Measurements from ENCODE around the gene ARHGEF37.
A peak's percentile ranks its signal among the peaks of the same experiment; 100 is the strongest.
"Not testable (repeated sequence)": the region's sequence is repeated elsewhere in the genome, so short reads cannot be mapped to it uniquely, and the experiment has no call there.

Gene ARHGEF37, protein sequence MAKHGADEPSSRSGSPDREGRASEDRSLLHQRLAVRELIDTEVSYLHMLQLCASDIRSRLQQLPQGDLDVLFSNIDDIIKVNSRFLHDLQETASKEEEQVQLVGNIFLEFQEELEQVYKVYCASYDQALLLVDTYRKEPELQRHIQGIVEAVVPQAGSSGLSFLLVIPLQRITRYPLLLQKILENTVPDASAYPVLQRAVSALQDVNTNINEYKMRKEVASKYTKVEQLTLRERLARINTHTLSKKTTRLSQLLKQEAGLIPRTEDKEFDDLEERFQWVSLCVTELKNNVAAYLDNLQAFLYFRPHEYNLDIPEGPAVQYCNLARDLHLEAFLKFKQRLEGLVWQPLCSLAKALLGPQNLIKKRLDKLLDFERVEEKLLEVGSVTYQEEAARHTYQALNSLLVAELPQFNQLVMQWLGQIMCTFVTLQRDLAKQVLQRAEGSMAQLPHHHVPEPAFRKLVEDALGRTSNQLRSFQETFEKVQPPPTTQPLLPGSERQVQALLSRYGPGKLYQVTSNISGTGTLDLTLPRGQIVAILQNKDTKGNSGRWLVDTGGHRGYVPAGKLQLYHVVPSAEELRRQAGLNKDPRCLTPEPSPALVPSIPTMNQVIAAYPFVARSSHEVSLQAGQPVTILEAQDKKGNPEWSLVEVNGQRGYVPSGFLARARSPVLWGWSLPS

DNA sequence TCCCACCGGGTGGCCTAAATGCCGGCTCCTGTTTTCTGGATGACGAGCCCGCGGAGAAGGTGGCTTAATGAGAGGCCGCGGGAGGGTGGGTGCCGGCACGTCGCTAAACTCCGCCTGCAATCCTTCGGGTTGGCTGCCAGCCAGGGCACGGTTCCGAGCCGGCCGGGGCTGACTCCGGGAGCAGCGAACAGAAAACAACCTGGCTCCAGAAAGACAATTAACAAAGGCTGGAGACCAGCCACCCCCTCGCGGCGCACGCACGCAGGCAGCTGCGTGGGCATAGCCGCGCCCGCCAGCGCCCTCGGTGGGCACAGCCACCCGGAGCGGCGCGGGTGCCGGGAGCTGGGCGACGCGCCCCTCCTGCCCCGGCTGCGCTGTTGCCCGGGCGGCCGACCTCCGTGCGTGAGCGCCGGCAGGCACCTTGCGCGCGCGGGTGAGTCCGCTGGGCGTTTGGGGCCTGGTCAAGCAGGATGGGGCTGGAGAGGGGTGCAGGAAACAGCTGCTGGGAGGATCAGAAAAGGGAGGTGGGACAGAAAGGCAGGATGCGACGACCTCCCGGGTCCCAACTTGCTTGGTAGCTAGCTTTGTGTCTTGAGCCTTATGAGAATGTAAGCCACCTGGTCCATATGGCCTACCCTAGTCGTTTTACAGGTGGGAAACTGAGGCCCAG is at the start of gene ARHGEF37:
Gene ARHGEF37 (plus strand): TSS at position 307 of the 670 bp plus-strand sequence. CDS start 16,272 bp downstream, outside the sequence.
- DNase-seq (ENCODE audit: low read depth, low spot score): no peak

DNA sequence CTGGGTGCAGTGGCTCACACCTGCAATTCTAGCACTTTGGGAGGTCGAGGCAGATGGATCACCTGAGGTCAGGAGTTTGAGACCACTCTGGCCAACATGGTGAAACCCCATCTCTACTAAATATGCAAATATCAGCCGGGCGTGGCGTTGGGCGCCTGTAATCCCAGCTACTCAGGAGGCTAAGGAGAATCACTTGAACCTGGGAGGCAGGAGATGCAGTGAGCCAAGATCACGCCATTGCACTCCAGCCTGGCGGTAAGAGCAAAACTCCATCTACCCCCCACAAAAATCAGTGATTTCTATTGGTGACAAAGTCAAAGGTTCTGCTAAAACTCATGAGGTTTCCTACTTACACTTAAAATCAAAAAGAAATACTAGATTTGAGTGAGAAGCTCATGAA is 48.9 kb upstream of the ARHGEF37 start:
- DNase-seq (ENCODE audit: low read depth, low spot score): no peak

DNA sequence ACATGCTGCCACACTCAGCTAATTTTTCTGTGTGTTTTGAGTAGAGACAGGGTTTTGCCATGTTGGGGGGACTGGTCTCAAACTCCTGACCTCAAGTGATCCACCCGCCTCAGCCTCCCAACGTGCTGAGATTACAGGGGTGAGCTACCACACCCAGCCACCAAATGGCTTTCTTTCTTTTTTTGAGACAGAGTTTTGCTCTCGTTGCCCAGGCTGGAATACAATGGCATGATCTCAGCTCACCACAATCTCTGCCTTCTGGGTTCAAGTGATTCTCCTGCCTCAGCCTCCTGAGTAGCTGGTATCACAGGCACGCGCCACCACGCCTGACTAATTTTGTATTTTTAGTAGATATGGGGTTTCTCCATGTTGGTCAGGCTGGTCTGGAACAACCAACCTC is 45.5 kb upstream of the ARHGEF37 start:
- not testable (repeated sequence) for DNase-seq (ENCODE audit: low read depth, low spot score)

DNA sequence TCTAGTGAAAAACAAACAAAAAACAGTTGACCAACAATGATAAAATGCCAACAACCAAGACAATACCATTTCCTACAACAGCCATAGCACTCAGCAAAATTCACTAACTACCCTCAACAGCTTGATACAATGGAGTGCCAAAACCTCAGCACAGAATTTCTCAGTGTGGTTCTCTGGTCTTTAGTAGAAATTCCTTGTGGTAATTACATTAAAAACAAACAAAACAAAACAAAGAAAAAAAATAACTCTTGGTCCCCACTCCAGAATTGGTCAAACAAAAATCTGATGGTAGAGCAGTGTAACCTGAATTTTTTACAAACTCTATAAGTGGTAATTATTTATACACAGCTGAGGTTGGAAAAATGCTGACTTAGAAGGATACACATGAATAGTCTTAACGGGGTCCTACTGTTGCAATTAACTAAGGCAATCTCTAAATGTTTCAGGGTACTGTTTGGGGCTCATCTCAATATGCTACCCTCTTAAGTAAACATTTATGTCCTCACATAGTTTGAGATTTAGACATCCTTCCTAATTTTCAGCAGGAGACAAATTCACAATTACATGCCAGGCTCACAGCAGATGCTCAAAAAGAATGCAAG is 43.8 kb upstream of the ARHGEF37 start:
- DNase-seq (ENCODE audit: low read depth, low spot score): no peak

DNA sequence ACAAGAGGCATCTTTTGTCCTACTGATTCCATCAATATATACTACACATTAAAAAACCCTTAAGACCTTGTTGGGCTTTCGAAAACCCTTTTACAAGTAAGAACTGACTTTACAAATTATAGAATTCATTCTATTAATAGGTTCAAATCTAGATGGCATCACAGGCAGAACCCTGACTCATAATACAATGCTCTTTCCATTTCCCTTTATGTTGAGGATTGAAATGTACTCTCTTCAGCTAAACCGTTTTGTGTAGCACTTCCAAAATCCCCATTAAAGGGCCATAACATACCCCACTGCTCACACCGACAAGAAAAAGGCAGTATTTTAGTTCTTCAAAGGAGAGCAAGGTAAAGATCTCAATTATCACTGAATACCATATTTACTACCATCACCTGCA is 41.2 kb upstream of the ARHGEF37 start:
- no peak for DNase-seq (ENCODE audit: low read depth, low spot score)

DNA sequence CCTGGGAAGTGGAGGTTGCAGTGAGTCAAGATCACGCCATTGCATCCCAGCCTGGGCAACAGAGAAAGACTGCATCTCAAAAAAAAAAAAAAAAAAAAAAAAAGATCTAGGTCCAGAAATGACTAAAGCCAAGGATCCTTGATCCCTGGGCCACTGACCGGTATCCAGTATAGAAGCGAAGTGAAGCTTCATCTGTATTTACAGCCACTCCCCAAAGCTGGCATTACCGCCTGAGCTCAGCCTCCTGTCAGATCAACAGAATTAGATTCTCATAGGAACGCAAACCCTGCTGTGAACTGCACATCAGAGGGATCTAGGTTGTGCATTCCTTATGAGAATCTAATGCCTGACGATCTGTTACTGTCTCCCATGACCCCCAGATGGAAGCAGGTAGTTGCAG is 39.4 kb upstream of the ARHGEF37 start:
- no peak for DNase-seq (ENCODE audit: low read depth, low spot score)

DNA sequence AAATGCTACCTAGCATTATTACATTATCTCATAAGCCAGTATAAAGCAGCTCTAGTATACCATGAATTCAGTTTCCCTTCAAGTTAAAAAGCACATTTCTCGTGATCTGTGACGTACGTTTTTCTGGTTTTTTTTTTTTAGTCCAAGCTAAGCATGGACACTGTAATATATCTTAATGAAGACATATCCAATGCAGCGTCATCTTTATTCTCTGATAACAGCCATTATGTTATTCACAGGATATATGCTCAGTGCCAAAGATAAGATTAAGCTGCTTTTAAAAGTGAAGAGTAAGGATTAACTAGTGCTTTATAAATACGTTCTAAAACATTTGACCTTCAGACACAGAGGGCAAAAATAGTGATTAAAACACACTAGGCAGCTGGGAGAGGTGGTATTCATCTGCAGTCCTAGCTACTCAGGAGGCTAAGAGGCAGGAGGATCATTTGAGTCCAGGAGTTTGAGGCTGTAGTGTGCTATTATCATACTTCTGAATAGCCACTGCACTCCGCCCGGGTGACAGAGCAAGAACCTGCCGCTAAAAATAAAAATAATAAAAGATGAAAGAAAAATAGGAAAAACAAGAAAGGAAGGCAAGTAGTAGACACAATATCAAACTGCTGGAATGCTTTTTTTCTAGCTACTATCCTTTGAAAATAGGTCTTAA is 37.8 kb upstream of the ARHGEF37 start:
- no peak for DNase-seq (ENCODE audit: low read depth, low spot score)

DNA sequence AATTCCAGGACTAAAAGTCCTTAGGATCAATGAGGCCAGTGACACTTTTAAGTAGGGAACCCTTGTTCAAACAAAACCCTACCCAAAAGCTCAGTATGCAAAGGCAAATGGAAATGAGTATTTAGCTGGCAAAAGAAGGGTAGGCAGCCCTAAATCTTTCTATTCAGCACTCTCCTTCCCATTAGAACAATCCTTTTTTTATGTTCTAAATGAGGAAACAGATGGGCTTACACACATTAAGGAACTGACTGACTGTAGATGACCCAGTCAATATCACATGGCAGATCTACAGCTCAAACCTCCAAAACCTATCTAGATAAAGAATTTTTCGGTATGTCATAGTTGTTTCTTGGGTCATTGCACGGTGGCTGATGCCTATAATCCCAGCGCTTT is 37.3 kb upstream of the ARHGEF37 start:
- DNase-seq (ENCODE audit: low read depth, low spot score): no peak

DNA sequence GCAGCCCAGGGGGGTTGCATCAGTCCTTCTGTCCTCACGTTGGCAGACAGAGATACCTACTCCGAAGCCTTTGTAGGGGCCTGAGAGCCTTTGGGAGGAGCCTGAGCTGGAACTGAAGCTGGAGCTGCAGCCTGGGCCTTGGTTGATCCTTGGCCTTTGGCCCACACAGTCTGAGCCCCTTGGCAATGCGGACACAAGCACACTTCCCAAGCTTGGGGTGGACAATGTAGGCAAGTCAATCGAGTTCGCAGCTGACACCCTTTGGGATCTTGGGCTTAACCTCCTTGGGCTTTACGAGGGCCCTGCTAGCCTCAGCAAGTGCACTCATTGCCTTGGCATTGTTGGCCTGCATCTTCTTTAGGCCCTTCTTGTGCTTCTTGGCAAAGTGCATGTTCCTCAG is 36.0 kb upstream of the ARHGEF37 start:
- DNase-seq (ENCODE audit: low read depth, low spot score): no peak

DNA sequence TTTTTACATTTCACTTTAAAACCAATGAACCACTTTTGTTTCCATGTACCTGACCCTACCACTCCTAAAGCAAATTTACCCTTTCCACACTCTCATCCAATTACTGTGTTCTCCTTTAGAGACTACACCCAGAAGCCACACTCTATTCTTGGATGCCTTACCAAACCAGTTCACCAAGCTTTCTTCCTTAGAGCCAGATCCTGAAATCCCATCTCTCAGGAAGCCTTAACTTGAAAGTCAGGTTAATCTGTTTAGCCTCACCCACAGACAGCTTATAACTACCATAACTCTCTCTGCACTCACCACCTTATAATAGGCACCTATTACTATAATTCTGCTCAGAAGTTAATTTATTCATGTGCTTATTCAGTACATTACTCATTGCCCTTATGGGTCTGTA is 34.3 kb upstream of the ARHGEF37 start:
- no peak for DNase-seq (ENCODE audit: low read depth, low spot score)

DNA sequence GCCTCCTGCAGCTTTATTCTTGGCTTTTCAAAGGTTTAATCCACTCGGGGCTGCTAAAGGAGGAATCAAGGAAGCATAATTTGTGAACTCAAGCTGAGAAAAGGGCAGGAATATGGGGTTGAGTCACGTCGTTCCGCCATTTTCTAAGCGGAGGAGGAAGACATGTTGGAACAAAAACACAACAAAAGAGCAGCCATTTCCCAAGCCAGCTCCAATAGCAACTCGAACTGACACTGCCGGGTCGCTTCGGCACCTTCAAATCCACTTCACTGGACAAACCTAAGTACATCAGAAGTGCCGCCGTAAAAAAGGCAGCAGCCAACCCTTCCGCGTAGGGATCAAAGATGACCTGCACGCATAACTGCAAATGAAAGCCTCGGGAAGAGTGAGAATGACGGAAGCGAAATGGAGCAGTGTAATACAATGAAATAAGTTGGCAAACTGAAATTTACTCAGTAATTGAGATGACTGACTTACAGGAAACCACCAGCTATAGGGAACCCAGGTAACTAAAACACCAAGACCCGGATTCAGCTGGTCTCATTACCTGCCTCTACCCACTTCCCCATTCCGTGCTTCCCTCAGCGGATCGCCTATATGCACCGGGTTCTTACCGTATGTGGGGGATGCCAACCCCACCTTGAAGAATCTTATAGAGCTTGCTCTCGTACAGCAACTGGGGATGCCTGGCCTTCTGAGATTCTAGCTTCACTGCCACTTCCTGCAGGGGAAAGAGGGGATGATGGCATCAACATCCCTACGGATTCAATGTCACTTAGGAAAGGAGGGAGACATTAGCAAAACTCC is 31.6 kb upstream of the ARHGEF37 start:
- DNase-seq (ENCODE audit: low read depth, low spot score): no peak

DNA sequence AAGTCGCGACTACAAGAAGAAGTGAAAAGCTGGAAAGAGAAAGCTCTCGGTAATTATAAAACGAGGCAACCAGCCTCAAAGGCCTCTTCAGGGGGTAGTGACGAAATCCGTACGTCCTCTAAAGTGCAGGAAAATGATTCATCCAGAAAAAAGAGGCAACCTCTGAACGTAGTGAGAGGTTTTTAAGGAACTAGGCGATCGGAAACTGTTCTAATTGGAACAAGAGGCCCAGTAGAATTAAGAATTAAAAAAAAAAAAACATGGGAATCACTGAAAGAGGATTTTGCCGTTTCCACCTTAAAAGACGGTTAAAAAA is 31.1 kb upstream of the ARHGEF37 start:
- no peak for DNase-seq (ENCODE audit: low read depth, low spot score)

DNA sequence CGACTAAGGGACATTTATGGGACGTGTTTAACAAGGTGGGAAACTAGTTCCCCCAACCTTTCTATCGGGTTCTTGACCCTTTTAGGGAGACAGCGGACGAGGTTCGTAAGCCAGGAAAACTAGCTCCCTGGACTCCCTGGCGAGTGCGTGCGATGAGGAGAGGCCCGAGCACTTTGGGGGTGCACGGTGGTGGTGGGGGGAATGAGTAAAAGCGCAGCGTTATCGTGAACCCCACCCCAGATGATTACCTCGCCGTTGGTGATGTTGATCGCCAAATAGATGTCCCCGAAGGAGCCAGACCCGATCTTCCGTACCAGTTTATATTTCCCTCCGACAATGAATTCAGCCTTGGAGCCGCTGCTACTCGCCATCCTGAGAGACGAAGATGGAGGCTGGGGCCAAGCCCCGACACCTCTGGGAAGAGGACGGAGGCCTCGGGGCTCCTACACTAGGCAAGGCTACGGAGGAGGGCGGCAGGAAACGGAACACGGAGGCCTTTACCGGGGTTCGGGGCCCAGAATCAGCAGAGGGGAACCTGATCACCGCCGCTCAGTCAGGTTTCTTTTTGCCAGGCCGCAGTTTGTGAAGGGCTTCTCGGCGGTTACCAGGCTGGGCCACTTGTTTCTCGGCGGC is 30.6 kb upstream of the ARHGEF37 start:
- DNase-seq (ENCODE audit: low read depth, low spot score): no peak

DNA sequence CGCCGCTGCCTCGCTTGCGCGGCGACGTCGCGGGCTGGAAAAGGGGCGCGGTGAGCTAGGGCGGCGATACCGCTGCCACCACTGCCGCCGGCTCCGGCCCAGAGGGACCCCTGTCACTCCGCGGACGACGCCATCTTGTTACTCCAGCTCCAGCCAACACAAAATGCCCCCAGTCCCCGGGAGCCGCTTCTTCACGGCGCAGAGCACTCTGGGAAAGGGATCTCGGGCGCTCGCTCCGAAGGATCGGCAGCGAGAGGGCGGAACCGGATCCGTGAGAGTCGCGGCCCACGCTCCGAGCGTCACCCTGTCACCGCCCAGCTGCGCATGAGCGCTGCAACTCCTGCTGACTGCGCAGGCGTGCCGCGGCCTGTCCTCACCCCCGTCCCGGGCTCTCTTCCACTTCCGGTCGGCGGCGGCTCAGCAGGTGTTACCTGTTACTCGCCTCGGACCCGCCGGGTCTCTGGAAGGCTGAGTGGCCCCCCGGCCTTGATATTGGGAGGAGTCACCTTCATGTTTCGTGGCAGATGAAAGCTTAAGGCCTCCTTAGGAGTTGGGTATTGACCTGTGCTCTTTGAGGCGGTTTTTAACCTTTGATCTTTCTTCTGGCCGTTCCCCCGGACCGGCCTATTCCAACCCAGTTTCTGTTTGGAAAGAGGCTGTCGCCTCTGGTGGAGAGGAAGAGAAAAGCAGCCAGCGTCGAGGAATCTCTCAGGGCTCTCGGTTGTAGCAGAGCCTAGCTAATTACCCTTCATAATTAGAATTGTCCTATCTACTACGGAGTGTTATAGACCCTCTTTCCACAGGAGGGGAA is 29.9 kb upstream of the ARHGEF37 start, which contains the start of gene CSNK1A1:
Gene CSNK1A1 (minus strand): TSS at position 213 of the 811 bp plus-strand sequence. CDS start 475 bp downstream, outside the sequence.
- peak; percentile 98 for DNase-seq (ENCODE audit: low read depth, low spot score)

DNA sequence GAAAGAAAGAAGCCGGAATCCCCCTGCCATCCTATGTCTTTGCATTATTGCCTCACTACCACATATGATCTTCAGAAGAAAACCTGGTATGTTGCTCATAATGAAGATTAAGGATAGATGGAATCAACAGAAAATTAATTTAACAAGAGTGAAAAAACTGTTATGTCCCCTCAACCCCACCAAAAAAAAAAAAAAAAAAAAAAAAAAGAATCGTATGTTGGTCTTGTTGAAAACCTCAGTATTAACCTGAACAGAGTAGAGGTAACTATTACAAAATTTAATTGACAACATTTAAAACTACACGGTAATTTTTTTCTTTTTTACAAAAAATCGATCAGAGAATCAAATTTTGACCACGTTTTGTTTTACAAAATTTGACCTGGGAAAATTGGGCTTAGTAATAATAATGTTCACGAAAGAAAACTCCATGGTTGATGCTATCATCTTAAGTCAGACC is 29.2 kb upstream of the ARHGEF37 start:
- no peak for DNase-seq (ENCODE audit: low read depth, low spot score)

DNA sequence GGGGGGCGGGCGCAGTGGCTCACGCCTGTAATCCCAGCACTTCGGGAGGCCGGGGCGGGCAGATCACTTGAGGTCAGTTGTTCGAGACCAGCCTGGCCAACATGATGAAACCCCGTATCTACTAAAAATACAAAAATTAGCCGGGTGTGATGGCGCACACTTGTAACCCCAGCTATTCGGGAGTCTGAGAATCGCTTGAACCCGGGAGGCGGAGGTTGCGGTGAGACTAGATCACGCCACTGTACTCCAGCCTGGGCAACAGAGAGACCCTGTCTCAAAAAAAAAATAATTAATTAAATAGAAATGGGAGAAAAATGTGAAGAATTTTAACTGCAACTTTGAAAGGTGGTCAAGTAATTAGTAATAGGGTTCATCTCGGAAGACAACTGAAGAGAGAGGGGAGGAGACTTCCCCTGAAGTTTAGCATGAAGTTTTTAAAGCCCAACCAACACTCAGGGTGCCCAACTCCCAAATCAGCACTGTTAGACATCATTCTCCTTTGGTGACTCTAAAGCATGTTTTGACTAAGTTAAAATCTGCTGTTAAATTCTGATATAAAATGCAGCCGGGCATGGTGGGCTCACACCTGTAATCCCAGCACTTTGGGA is 28.6 kb upstream of the ARHGEF37 start:
- no peak for DNase-seq (ENCODE audit: low read depth, low spot score)

DNA sequence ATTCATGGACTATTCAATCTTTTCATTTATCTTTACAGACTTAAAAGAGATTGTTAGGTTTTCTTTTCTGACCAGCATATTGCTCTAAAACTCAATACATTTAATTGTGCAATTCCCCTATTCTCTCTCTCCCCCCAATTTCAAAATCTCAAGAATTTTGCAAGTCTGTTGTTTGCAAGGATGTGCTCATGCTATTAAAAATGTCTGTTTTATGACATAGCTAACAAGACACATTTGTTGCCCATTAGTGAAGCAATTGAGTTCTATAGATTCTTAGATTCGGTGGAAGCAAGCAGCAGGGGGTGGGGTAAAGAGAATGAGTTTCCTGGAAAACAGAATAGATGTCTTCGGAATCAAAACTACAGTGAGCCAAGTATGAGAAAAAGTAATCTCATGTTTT is 21.6 kb upstream of the ARHGEF37 start:
- no peak for DNase-seq (ENCODE audit: low read depth, low spot score)

DNA sequence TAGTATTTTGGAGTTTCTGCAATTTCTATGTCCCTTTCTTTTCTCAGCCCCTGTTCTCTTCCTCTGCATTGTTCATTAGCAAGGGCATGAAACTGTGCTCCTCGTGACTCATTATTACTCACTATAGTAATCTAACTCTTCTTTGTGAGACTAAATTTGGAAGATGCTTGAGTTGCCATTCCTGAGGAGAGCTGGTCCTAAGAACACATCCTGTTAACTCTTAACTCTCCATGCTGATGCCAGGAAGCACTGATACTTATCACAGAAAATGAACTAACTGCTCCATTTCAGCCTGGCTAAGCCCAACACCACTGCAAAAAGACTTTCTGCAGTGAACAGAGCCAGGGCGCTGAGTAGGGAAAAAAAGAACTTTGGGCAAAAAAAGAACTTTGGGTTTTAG is 19.4 kb upstream of the ARHGEF37 start:
- DNase-seq (ENCODE audit: low read depth, low spot score): peak; percentile 78

DNA sequence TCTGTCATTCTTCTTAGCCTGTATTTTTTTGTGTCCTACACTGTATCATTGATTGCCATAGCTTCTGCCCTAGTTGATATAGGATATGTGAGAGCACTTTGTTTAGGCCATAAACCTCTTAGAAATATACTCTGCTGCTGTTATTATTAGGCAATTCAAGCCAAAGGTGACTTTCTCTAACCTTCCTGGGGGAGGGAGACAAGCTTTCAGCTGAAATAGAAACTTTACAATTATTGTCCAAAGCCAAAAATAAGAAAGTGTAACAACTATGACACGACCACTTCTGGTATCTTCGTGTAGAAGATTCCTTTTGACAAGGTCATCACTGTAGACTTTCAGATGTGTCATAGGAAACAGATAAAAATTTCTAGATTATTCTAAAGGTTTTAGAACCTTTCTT is 17.8 kb upstream of the ARHGEF37 start:
- DNase-seq (ENCODE audit: low read depth, low spot score): no peak
